GM23338 (cell line): Measurements from ENCODE around the gene AQP5. TPM values are rescaled to one million over a fixed set of nuclear protein-coding genes. Genes with fewer than 3 reads are reported as not detected.

ENCODE experiments used
- ATAC-seq: fragments of 200-7000 bp; cut with Tn5 transposase; 3 replicates; pipeline ENCODE4 v1.9.1; 2020
- DNase-seq: peaks from one replicate; pipeline ENCODE4 v3.0.0-alpha.2; 2015; ENCODE audit warnings: low spot score
- H2AFZ ChIP-seq: fragments of 200-600 bp; sonication (generic); 2 replicates; pipeline ENCODE4 v1.8.0; 2016; ENCODE audit warnings: antibody characterized with exemption, mild to moderate bottlenecking, moderate library complexity
- H3F3A ChIP-seq: fragments of 200-600 bp; sonication (generic); replicated peaks from 2 replicates; pipeline ENCODE4 v1.8.0; 2017; ENCODE audit warnings: antibody characterized with exemption, mixed run types, low read depth
- H3K27ac ChIP-seq: fragments of 200-600 bp; sonication (generic); 2 replicates; pipeline ENCODE4 v1.6.1; 2016; ENCODE audit warnings: low read depth
- H3K27me3 ChIP-seq: fragments of 200-600 bp; sonication (generic); 2 replicates; pipeline ENCODE4 v1.8.0; 2016; ENCODE audit warnings: mild to moderate bottlenecking, mixed run types, moderate library complexity; ENCODE audit not compliant: insufficient read depth
- H3K36me3 ChIP-seq: fragments of 200-600 bp; sonication (generic); 2 replicates; pipeline ENCODE4 v1.8.0; 2016; ENCODE audit warnings: mild to moderate bottlenecking; ENCODE audit not compliant: insufficient read depth
- H3K4me1 ChIP-seq: fragments of 200-600 bp; sonication (generic); 2 replicates; pipeline ENCODE4 v1.8.0; 2016; ENCODE audit warnings: mild to moderate bottlenecking, moderate library complexity; ENCODE audit not compliant: insufficient read depth
- H3K4me2 ChIP-seq: fragments of 200-600 bp; sonication (generic); 2 replicates; pipeline ENCODE4 v1.7.1; 2017; ENCODE audit warnings: mixed run types
- H3K4me3 ChIP-seq: fragments of 200-600 bp; sonication (generic); 2 replicates; pipeline ENCODE4 v1.6.1; 2016; ENCODE audit warnings: mixed run types
- H3K79me2 ChIP-seq: fragments of 200-600 bp; sonication (generic); replicated peaks from 2 replicates; pipeline ENCODE4 v1.8.0; 2017; ENCODE audit warnings: mild to moderate bottlenecking; ENCODE audit not compliant: insufficient read depth
- H3K9me2 ChIP-seq: fragments of 200-600 bp; sonication (generic); 2 replicates; pipeline ENCODE4 v1.8.0; 2017; ENCODE audit not compliant: insufficient read depth
- H4K20me1 ChIP-seq: fragments of 200-600 bp; sonication (generic); replicated peaks from 2 replicates; pipeline ENCODE4 v1.8.0; 2017; ENCODE audit warnings: mild to moderate bottlenecking; ENCODE audit not compliant: insufficient read depth
- H3K27ac Mint-ChIP-seq: 2 replicates; pipeline ENCODE4 v1.8.0; 2020; ENCODE audit warnings: inconsistent platforms, mild to moderate bottlenecking, moderate library complexity, mixed read lengths
- H3K27me3 Mint-ChIP-seq: 3 replicates; pipeline ENCODE4 v1.8.0; 2022; ENCODE audit warnings: low read depth, mild to moderate bottlenecking, moderate library complexity, mixed read lengths, inconsistent platforms; ENCODE audit not compliant: insufficient read depth, poor library complexity
- H3K36me3 Mint-ChIP-seq: 3 replicates; pipeline ENCODE4 v1.8.0; 2021; ENCODE audit warnings: low read depth, mild to moderate bottlenecking, inconsistent platforms, moderate library complexity, mixed read lengths
- H3K4me1 Mint-ChIP-seq: 3 replicates; pipeline ENCODE4 v1.8.0; 2020; ENCODE audit warnings: mild to moderate bottlenecking, inconsistent platforms, mixed read lengths
- H3K4me3 Mint-ChIP-seq: 3 replicates; pipeline ENCODE4 v1.8.0; 2021; ENCODE audit warnings: moderate library complexity, mild to moderate bottlenecking, inconsistent platforms, mixed read lengths
- H3K9me3 Mint-ChIP-seq: 3 replicates; pipeline ENCODE4 v1.8.0; 2020; ENCODE audit warnings: moderate library complexity, mild to moderate bottlenecking, inconsistent platforms, mixed read lengths
- CREB1 ChIP-seq: fragments of 250-450 bp; sonication (Bioruptor Pico); IDR thresholded peaks from 2 replicates; pipeline ENCODE4 v1.5.0; 2020; ENCODE audit warnings: low read depth, mild to moderate bottlenecking, moderate library complexity
- EZH2 ChIP-seq: fragments of 200-600 bp; sonication (generic); IDR thresholded peaks from one replicate; pipeline ENCODE4 v1.8.0; 2017; ENCODE audit warnings: antibody characterized with exemption, mild to moderate bottlenecking, low read depth; ENCODE audit not compliant: unreplicated experiment
- EZH2phosphoT487 ChIP-seq: fragments of 200-600 bp; sonication (generic); IDR thresholded peaks from one replicate; pipeline ENCODE4 v1.8.1; 2018; ENCODE audit warnings: antibody characterized with exemption; ENCODE audit not compliant: unreplicated experiment
- JUNB ChIP-seq: IDR thresholded peaks from one replicate; pipeline ENCODE4 v1.6.1; 2016; ENCODE audit warnings: antibody characterized with exemption; ENCODE audit not compliant: unreplicated experiment
- NANOG ChIP-seq: IDR thresholded peaks from 2 replicates; pipeline ENCODE4 v1.6.1; 2016; ENCODE audit warnings: antibody characterized with exemption, borderline replicate concordance
- STAT1 ChIP-seq: IDR thresholded peaks from one replicate; pipeline ENCODE4 v1.6.1; 2016; ENCODE audit warnings: antibody characterized with exemption; ENCODE audit not compliant: unreplicated experiment
- ZNF114 ChIP-seq: fragments of 250-450 bp; sonication (Bioruptor Pico); IDR thresholded peaks from 2 replicates; pipeline ENCODE4 v1.5.0; 2020; ENCODE audit warnings: mild to moderate bottlenecking, moderate library complexity
- polyA plus RNA-seq: library from polyadenylated mRNA; unstranded; fragments of >200 nt; fragmentation: Nextera tagmentation; extraction: Ambion mirVana; gene quantifications from 2 replicates; pipeline ENCODE4 v1.2.1, GENCODE V29; 2016
- total RNA-seq: library from RNA; depleted of rRNA; stranded (reverse); fragments of >200 nt; shearing (Covaris generic); gene quantifications from 2 replicates; pipeline ENCODE4 v1.2.3, GENCODE V29; 2014
- TF ChIP-seq, protein P1 (sequence below): fragments of 250-450 bp; sonication (Bioruptor Pico); IDR thresholded peaks from 2 replicates; pipeline ENCODE4 v1.5.0; 2020; ENCODE audit warnings: mild to moderate bottlenecking, moderate library complexity
- TF ChIP-seq, protein P2 (sequence below), 2 experiments: fragments of 200-600 bp in 1 of 2; sonication (generic) in 1 of 2; conservative IDR thresholded peaks; 2 replicates each; pipeline versions ENCODE4 v1.5.1 to v1.6.1; 2016 to 2017; ENCODE audit warnings: antibody characterized with exemption in 2 of 2, low read depth in 2 of 2, mild to moderate bottlenecking in 2 of 2, moderate library complexity in 1 of 2

The AQP5 gene
- total and polyA plus RNA-seq, 2 experiments from 2014 or later, result 1.3 to 2.2 TPM

DNA sequence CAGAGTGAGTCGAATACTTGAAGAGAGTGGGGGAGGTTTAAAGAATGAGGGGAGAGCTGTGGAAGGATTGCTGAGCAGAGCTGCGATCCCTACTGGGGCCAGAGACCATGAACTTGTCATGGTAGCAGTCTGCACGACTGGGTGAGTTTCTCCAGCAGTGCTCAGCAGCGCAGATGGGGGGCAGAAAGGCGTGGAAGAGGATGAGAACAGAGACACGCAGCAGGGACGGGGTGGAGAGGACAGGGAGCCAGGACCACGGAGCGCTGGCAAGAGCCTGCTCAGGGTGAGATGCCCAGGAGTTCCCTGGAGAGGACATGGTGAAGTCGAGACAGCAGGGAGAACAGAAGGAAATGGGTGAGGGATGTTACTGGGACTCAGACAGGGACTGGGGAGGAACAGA lies 9.0 kb downstream of the AQP5 start:
- no peaks in the 10 kb centered on the region; the same call in 2 of the 3 replicates for H3K36me3 Mint-ChIP-seq
- peaks cover 15% of the 10 kb centered on the region for H3K27me3 Mint-ChIP-seq
- DNase-seq (no peak), ATAC-seq (no peak)
- no peak overlapping the region for H3K27ac Mint-ChIP-seq
- Histone ChIP-seq H3K9me2 (no peaks in the 10 kb centered on the region), H3K27me3 (peaks cover 16% of the 10 kb centered on the region), H3K27ac (no peak overlapping the region), H3K36me3 (no peaks in the 10 kb centered on the region), H3K79me2 (no peaks in the 10 kb centered on the region), H3K4me1 (peaks cover 4% of the 10 kb centered on the region; the same call in 1 of the 2 replicates), H3F3A (no peaks in the 10 kb centered on the region), H2AFZ (no peak overlapping the region), H3K4me2 (no peak overlapping the region), H3K4me3 (no peak overlapping the region), H4K20me1 (no peaks in the 10 kb centered on the region)
- no peaks in the 10 kb centered on the region for H3K9me3 Mint-ChIP-seq
- no peak overlapping the region for H3K4me3 Mint-ChIP-seq
- H3K4me1 Mint-ChIP-seq, result peaks cover 11% of the 10 kb centered on the region
- TF ChIP-seq, protein P1, sequence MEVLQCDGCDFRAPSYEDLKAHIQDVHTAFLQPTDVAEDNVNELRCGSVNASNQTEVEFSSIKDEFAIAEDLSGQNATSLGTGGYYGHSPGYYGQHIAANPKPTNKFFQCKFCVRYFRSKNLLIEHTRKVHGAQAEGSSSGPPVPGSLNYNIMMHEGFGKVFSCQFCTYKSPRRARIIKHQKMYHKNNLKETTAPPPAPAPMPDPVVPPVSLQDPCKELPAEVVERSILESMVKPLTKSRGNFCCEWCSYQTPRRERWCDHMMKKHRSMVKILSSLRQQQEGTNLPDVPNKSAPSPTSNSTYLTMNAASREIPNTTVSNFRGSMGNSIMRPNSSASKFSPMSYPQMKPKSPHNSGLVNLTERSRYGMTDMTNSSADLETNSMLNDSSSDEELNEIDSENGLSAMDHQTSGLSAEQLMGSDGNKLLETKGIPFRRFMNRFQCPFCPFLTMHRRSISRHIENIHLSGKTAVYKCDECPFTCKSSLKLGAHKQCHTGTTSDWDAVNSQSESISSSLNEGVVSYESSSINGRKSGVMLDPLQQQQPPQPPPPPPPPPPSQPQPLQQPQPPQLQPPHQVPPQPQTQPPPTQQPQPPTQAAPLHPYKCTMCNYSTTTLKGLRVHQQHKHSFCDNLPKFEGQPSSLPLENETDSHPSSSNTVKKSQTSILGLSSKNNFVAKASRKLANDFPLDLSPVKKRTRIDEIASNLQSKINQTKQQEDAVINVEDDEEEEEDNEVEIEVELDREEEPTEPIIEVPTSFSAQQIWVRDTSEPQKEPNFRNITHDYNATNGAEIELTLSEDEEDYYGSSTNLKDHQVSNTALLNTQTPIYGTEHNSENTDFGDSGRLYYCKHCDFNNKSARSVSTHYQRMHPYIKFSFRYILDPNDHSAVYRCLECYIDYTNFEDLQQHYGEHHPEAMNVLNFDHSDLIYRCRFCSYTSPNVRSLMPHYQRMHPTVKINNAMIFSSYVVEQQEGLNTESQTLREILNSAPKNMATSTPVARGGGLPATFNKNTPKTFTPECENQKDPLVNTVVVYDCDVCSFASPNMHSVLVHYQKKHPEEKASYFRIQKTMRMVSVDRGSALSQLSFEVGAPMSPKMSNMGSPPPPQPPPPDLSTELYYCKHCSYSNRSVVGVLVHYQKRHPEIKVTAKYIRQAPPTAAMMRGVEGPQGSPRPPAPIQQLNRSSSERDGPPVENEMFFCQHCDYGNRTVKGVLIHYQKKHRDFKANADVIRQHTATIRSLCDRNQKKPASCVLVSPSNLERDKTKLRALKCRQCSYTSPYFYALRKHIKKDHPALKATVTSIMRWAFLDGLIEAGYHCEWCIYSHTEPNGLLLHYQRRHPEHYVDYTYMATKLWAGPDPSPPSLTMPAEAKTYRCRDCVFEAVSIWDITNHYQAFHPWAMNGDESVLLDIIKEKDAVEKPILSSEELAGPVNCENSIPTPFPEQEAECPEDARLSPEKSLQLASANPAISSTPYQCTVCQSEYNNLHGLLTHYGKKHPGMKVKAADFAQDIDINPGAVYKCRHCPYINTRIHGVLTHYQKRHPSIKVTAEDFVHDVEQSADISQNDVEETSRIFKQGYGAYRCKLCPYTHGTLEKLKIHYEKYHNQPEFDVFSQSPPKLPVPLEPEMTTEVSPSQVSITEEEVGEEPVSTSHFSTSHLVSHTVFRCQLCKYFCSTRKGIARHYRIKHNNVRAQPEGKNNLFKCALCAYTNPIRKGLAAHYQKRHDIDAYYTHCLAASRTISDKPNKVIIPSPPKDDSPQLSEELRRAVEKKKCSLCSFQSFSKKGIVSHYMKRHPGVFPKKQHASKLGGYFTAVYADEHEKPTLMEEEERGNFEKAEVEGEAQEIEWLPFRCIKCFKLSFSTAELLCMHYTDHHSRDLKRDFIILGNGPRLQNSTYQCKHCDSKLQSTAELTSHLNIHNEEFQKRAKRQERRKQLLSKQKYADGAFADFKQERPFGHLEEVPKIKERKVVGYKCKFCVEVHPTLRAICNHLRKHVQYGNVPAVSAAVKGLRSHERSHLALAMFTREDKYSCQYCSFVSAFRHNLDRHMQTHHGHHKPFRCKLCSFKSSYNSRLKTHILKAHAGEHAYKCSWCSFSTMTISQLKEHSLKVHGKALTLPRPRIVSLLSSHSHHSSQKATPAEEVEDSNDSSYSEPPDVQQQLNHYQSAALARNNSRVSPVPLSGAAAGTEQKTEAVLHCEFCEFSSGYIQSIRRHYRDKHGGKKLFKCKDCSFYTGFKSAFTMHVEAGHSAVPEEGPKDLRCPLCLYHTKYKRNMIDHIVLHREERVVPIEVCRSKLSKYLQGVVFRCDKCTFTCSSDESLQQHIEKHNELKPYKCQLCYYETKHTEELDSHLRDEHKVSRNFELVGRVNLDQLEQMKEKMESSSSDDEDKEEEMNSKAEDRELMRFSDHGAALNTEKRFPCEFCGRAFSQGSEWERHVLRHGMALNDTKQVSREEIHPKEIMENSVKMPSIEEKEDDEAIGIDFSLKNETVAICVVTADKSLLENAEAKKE (CRISPR knock-in tag), result no peak
- TF ChIP-seq STAT1 (no peak), CREB1 (no peak), JUNB (no peak), ZNF114 (CRISPR knock-in tag) (no peak), EZH2phosphoT487 (no peak), NANOG (no peak), EZH2 (no peak)
- TF ChIP-seq, protein P2, sequence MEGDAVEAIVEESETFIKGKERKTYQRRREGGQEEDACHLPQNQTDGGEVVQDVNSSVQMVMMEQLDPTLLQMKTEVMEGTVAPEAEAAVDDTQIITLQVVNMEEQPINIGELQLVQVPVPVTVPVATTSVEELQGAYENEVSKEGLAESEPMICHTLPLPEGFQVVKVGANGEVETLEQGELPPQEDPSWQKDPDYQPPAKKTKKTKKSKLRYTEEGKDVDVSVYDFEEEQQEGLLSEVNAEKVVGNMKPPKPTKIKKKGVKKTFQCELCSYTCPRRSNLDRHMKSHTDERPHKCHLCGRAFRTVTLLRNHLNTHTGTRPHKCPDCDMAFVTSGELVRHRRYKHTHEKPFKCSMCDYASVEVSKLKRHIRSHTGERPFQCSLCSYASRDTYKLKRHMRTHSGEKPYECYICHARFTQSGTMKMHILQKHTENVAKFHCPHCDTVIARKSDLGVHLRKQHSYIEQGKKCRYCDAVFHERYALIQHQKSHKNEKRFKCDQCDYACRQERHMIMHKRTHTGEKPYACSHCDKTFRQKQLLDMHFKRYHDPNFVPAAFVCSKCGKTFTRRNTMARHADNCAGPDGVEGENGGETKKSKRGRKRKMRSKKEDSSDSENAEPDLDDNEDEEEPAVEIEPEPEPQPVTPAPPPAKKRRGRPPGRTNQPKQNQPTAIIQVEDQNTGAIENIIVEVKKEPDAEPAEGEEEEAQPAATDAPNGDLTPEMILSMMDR (conservative IDR thresholded peaks at IDR 0.05; ENCODE audit: low read depth in 2 of 2), result no peak
